Measurements from ENCODE around the gene TMEM269.

TMEM269 gene, protein sequence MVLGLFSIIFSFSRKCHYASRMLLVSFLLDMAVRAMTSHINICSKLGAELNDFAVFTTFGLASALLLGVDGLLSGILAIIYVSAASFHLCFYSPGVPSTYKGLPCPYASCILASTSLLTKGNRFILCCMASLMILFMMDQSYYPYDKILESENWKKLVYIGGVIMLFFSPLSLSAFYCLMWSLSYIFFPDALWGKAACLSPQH

DNA sequence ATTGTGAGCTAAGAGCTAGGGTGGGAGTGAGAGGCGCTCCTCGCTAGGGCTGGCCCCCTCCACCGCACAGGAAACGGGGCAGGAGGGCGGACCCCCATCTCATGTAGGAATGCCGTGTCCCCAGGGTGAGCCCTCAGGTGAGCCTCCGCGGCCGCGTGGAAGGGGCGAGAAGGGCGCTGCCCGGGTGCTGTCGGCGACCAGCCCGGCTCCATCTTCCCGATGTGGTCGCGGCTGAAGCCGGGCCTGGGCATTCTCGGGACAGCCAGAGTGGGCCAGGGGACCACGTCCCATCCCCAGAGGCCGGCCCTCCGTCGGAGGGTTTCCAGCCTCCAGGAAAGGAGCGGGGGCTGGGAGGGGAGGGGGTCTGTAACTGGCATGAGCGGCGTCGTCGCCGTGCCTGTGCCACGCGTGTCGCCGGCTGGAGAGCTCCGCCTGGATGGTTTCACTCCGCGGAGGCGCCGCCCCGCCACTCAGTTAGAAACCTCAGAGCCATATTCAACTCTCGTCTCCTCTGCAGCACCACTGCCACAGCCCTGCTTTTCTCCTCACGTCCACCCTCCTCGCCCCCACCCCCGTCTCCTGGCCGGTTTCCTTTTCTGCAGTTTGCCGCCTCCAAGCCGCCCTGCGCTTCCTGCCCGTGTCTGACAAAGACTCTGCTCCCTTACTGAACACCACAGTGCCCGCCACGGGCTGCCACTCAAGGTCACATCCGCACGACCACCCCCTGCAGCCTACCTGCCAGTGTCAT lies at the start of gene TMEM269:
Gene TMEM269, plus strand, starts transcription at position 46 of the 748 bp plus-strand sequence. CDS start 4,903 bp downstream, outside the sequence.
- no peaks in the 10 kb centered on the region for H3K9me3 Mint-ChIP-seq
- H3K4me1 Mint-ChIP-seq = peaks cover 10% of the 10 kb centered on the region
- peaks cover 38% of the 10 kb centered on the region for H3K36me3 Mint-ChIP-seq (ENCODE audit: low read depth)
- H3K4me3 Mint-ChIP-seq = no peak within 1 kb of the TSS
- TF ChIP-seq, protein P1, sequence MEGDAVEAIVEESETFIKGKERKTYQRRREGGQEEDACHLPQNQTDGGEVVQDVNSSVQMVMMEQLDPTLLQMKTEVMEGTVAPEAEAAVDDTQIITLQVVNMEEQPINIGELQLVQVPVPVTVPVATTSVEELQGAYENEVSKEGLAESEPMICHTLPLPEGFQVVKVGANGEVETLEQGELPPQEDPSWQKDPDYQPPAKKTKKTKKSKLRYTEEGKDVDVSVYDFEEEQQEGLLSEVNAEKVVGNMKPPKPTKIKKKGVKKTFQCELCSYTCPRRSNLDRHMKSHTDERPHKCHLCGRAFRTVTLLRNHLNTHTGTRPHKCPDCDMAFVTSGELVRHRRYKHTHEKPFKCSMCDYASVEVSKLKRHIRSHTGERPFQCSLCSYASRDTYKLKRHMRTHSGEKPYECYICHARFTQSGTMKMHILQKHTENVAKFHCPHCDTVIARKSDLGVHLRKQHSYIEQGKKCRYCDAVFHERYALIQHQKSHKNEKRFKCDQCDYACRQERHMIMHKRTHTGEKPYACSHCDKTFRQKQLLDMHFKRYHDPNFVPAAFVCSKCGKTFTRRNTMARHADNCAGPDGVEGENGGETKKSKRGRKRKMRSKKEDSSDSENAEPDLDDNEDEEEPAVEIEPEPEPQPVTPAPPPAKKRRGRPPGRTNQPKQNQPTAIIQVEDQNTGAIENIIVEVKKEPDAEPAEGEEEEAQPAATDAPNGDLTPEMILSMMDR (IDR thresholded peaks at IDR 0.05) = no peak
- peak within 1 kb of the TSS; percentile 86 for H3K27ac Mint-ChIP-seq
- DNase-seq = no peak
- no peaks in the 10 kb centered on the region for H3K27me3 Mint-ChIP-seq (ENCODE audit: low read depth, poor library complexity)

DNA sequence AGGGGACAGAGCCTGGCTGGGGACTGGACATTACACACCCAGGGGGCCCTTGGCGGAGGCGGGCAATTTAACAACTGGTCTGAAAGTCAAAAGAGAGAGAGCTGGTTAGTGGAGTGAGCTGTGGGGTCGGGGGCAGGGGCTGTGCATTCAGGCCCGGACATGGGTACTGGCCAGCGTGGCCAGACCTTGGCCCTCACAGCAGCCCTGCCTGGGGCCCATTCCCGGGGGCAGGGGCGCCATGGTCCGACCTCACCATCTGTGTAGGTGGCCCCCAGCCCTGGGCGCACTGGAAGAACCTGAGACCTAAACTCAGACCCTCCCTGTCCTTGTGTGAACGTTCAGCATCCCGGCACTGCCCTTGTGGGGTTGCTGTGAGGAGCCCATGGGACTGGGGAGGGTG lies 49.7 kb upstream of the TMEM269 start:
- Mint-ChIP-seq H3K36me3 (ENCODE audit: low read depth) (no peaks in the 10 kb centered on the region), H3K27ac (no peak overlapping the region), H3K4me3 (no peak overlapping the region), H3K9me3 (no peaks in the 10 kb centered on the region), H3K4me1 (peaks cover 32% of the 10 kb centered on the region), H3K27me3 (ENCODE audit: low read depth, poor library complexity) (peaks cover 2% of the 10 kb centered on the region)
- no peak for DNase-seq
- TF ChIP-seq, protein P1 (IDR thresholded peaks at IDR 0.05) = no peak

GRCh38 chr1:42735477-42736105 lies 49.2 kb upstream of the TMEM269 start:
- H3K36me3 Mint-ChIP-seq (ENCODE audit: low read depth) = no peaks in the 10 kb centered on the region
- TF ChIP-seq, protein P1 (IDR thresholded peaks at IDR 0.05) = no peak
- peaks cover 37% of the 10 kb centered on the region for H3K4me1 Mint-ChIP-seq
- no peak overlapping the region for H3K4me3 Mint-ChIP-seq
- H3K27ac Mint-ChIP-seq = no peak overlapping the region
- H3K9me3 Mint-ChIP-seq = no peaks in the 10 kb centered on the region
- H3K27me3 Mint-ChIP-seq (ENCODE audit: low read depth, poor library complexity) = peaks cover 2% of the 10 kb centered on the region
- no peak for DNase-seq

DNA sequence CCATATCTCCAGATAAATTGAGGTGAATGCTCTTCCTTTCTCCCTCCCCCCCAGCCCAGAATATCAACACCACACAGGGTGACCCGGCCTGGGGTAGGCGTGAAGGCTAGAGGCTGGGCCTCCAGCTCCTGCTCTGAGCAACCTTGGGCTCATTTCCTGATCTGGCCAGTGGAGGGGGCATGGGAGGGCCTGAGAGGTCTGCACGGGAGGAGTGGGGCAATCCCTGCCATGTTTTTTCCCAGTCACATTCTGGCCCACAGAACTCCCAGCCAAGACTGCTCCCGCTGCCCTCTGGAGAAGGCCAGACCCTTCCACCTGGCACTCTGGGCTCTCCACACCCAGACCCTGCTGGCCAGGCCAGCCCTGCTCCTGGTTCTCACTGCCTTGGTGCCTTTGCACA lies 48.6 kb upstream of the TMEM269 start:
- peaks cover 42% of the 10 kb centered on the region for H3K4me1 Mint-ChIP-seq
- no peak overlapping the region for H3K4me3 Mint-ChIP-seq
- H3K27me3 Mint-ChIP-seq (ENCODE audit: low read depth, poor library complexity) = peaks cover 2% of the 10 kb centered on the region
- no peaks in the 10 kb centered on the region for H3K9me3 Mint-ChIP-seq
- no peak for DNase-seq
- H3K36me3 Mint-ChIP-seq (ENCODE audit: low read depth) = no peaks in the 10 kb centered on the region
- TF ChIP-seq, protein P1 (IDR thresholded peaks at IDR 0.05) = no peak
- H3K27ac Mint-ChIP-seq = no peak overlapping the region

GRCh38 chr1:42736571-42737200 lies 48.1 kb upstream of the TMEM269 start:
- Mint-ChIP-seq H3K9me3 (no peaks in the 10 kb centered on the region), H3K36me3 (ENCODE audit: low read depth) (no peaks in the 10 kb centered on the region), H3K27me3 (ENCODE audit: low read depth, poor library complexity) (peaks cover 2% of the 10 kb centered on the region), H3K27ac (no peak overlapping the region), H3K4me3 (no peak overlapping the region), H3K4me1 (peaks cover 48% of the 10 kb centered on the region)
- TF ChIP-seq, protein P1 (IDR thresholded peaks at IDR 0.05) = no peak
- DNase-seq = no peak

All from nephron progenitor cell (in vitro differentiated cells).